Measurements from ENCODE around the gene ZWILCH.

The ZWILCH gene

DNA sequence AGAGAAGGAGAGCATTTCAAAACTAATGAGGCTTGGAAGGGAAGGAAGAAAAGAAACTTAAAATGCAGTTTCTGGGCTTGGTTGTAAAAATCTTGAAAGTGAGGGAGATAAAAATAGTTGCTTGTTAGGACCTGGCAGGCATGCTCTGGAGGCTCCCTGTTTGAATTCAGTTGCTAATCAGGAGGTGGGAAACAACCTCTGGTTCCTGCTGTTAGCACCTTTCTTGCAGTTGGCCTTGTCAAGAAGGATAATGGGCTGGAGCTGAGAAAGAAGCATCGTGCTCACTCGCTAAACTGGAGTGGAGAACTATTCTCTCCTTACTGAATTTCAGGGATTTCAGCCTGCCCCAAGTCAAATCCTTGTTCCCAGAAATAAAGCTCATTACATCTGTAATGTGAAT, 31.0 kb upstream of the ZWILCH start:
- Histone ChIP-seq H3K4me3 (ENCODE audit: low read depth, low read length) (0 out of 2 replicates have a peak overlapping the region, but pooled peaks have one; percentile 28), H3K9ac (ENCODE audit: low read depth, low read length) (no peak overlapping the region), H3K27ac (ENCODE audit: low read depth, low read length) (peak overlapping the region; percentile 87), H3K4me1 (ENCODE audit: control insufficient read depth, insufficient read depth, low read length) (peaks cover 70% of the 10 kb centered on the region), H3K27me3 (ENCODE audit: control insufficient read depth, insufficient read depth, low read length) (no peaks in the 10 kb centered on the region), H3K36me3 (ENCODE audit: control insufficient read depth, insufficient read depth, low read length) (no peaks in the 10 kb centered on the region), H3K9me3 (ENCODE audit: control insufficient read depth, insufficient read depth, low read length) (no peaks in the 10 kb centered on the region)

- peaks cover 68% of the 10 kb centered on the region for H3K4me1 ChIP-seq (ENCODE audit: control insufficient read depth, insufficient read depth, low read length)
Measured at GRCh38 chr15:66474963-66475362, 30.2 kb upstream of the ZWILCH start.

DNA sequence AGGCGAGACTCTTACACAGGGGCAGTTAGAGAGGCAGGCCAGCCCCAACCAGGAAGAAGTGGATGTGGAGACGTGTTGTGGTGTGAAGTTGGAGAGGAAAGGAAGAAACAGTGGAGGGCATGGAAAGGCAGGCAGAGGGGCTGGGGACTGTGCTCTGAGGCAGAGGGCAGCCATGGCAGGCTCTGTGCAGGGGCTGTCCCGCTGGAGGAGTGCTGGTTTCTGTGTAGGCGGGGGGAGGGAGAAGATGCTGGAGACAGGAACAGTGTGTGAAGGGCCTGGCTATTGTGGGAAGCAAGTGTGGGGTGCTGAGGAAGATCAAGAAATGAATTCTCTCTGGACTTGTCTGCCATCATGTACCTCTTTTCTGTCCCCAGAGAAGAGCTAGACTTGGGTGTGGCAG, 28.6 kb upstream of the ZWILCH start:
- H3K9ac ChIP-seq (ENCODE audit: low read depth, low read length) = no peak overlapping the region
- H3K36me3 ChIP-seq (ENCODE audit: control insufficient read depth, insufficient read depth, low read length) = peaks cover 4% of the 10 kb centered on the region
- H3K27me3 ChIP-seq (ENCODE audit: control insufficient read depth, insufficient read depth, low read length) = no peaks in the 10 kb centered on the region
- H3K4me1 ChIP-seq (ENCODE audit: control insufficient read depth, insufficient read depth, low read length) = peaks cover 53% of the 10 kb centered on the region
- no peak overlapping the region for H3K4me3 ChIP-seq (ENCODE audit: low read depth, low read length)
- H3K27ac ChIP-seq (ENCODE audit: low read depth, low read length) = no peak overlapping the region
- no peaks in the 10 kb centered on the region for H3K9me3 ChIP-seq (ENCODE audit: control insufficient read depth, insufficient read depth, low read length)

More at GRCh38 chr15:66474963-66475362, 30.2 kb upstream of the ZWILCH start:
- peak overlapping the region; percentile 32 for H3K27ac ChIP-seq (ENCODE audit: low read depth, low read length)
- no peaks in the 10 kb centered on the region for H3K36me3 ChIP-seq (ENCODE audit: control insufficient read depth, insufficient read depth, low read length)
- no peak overlapping the region for H3K9ac ChIP-seq (ENCODE audit: low read depth, low read length)
- H3K27me3 ChIP-seq (ENCODE audit: control insufficient read depth, insufficient read depth, low read length) = no peaks in the 10 kb centered on the region
- no peaks in the 10 kb centered on the region for H3K9me3 ChIP-seq (ENCODE audit: control insufficient read depth, insufficient read depth, low read length)
- H3K4me3 ChIP-seq (ENCODE audit: low read depth, low read length) = no peak overlapping the region

DNA sequence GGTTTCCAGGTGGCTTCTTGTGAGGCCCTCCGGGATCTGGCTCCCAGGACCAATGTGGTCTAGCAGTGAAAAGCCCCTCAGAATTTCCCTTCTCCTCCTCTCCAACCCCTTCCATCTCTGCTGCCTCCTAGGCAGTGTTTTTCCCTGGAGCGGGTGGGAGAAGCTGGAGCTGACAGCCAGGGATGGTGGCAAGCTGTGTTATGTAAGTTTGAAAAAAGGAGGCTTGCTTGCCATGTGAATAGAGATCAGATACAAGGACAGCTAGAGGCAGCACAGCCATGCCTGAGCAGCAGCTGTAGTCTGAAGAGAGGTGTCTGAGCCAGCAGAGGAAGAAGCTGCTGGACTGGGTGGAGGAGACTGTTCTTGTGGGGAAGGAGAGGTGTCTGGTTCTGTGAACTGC, 28.1 kb upstream of the ZWILCH start:
- peaks cover 51% of the 10 kb centered on the region for H3K4me1 ChIP-seq (ENCODE audit: control insufficient read depth, insufficient read depth, low read length)
- H3K27ac ChIP-seq (ENCODE audit: low read depth, low read length) = no peak overlapping the region
- peaks cover 9% of the 10 kb centered on the region for H3K36me3 ChIP-seq (ENCODE audit: control insufficient read depth, insufficient read depth, low read length)
- H3K9ac ChIP-seq (ENCODE audit: low read depth, low read length) = no peak overlapping the region
- no peaks in the 10 kb centered on the region for H3K27me3 ChIP-seq (ENCODE audit: control insufficient read depth, insufficient read depth, low read length)
- no peaks in the 10 kb centered on the region for H3K9me3 ChIP-seq (ENCODE audit: control insufficient read depth, insufficient read depth, low read length)
- H3K4me3 ChIP-seq (ENCODE audit: low read depth, low read length) = no peak overlapping the region

- no peak overlapping the region for H3K4me3 ChIP-seq (ENCODE audit: low read depth, low read length)
- H3K4me1 ChIP-seq (ENCODE audit: control insufficient read depth, insufficient read depth, low read length) = peaks cover 20% of the 10 kb centered on the region
- H3K9ac ChIP-seq (ENCODE audit: low read depth, low read length) = no peak overlapping the region
- no peaks in the 10 kb centered on the region for H3K27me3 ChIP-seq (ENCODE audit: control insufficient read depth, insufficient read depth, low read length)
- H3K36me3 ChIP-seq (ENCODE audit: control insufficient read depth, insufficient read depth, low read length) = peaks cover 27% of the 10 kb centered on the region
- H3K9me3 ChIP-seq (ENCODE audit: control insufficient read depth, insufficient read depth, low read length) = no peaks in the 10 kb centered on the region
- no peak overlapping the region for H3K27ac ChIP-seq (ENCODE audit: low read depth, low read length)
Measured at GRCh38 chr15:66480267-66480666, 24.9 kb upstream of the ZWILCH start.

DNA sequence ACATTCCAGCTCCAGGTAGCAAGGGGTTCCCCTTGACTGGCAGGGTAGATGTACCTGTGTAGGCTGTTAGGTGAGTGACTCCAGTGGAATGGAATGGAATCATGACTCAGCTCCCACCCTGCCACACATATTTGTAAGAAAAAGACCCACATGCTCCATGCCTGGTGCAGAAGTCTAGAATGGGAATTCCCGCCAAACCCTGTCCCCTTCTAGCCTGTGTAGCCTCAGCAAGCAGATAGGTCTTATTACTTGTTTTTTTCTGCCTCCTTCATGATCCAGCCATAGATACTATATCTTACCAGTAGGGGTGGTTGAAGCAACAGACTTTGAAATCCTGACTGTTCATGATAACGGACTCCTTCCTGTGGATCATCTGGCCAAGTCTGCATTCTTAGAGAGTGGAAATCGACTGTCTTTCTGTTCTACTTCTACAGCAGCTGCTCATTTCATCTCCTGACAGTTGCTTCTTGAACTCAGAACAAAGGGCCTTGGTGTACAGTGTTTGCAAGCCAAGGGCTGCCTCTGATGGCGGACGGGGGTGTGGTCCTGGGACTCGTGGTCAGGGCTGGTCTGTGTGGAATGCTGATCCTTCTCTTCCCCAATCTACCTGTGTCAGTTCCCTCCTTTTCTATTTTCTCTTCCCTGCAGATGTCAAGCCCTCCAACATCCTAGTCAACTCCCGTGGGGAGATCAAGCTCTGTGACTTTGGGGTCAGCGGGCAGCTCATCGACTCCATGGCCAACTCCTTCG, 23.8 kb upstream of the ZWILCH start:
- no peak overlapping the region for H3K9ac ChIP-seq (ENCODE audit: low read depth, low read length)
- no peaks in the 10 kb centered on the region for H3K27me3 ChIP-seq (ENCODE audit: control insufficient read depth, insufficient read depth, low read length)
- H3K9me3 ChIP-seq (ENCODE audit: control insufficient read depth, insufficient read depth, low read length) = no peaks in the 10 kb centered on the region
- peaks cover 10% of the 10 kb centered on the region for H3K4me1 ChIP-seq (ENCODE audit: control insufficient read depth, insufficient read depth, low read length)
- H3K4me3 ChIP-seq (ENCODE audit: low read depth, low read length) = no peak overlapping the region
- peaks cover 34% of the 10 kb centered on the region for H3K36me3 ChIP-seq (ENCODE audit: control insufficient read depth, insufficient read depth, low read length)
- H3K27ac ChIP-seq (ENCODE audit: low read depth, low read length) = no peak overlapping the region

GRCh38 chr15:66482539-66482938, 22.6 kb upstream of the ZWILCH start:
- no peaks in the 10 kb centered on the region for H3K27me3 ChIP-seq (ENCODE audit: control insufficient read depth, insufficient read depth, low read length)
- H3K4me1 ChIP-seq (ENCODE audit: control insufficient read depth, insufficient read depth, low read length) = no peaks in the 10 kb centered on the region
- peaks cover 45% of the 10 kb centered on the region for H3K36me3 ChIP-seq (ENCODE audit: control insufficient read depth, insufficient read depth, low read length)
- no peak overlapping the region for H3K4me3 ChIP-seq (ENCODE audit: low read depth, low read length)
- no peak overlapping the region for H3K9ac ChIP-seq (ENCODE audit: low read depth, low read length)
- no peak overlapping the region for H3K27ac ChIP-seq (ENCODE audit: low read depth, low read length)
- H3K9me3 ChIP-seq (ENCODE audit: control insufficient read depth, insufficient read depth, low read length) = no peaks in the 10 kb centered on the region

GRCh38 chr15:66483131-66483566, 22.0 kb upstream of the ZWILCH start:
- Histone ChIP-seq H3K27me3 (ENCODE audit: control insufficient read depth, insufficient read depth, low read length) (no peaks in the 10 kb centered on the region), H3K4me1 (ENCODE audit: control insufficient read depth, insufficient read depth, low read length) (no peaks in the 10 kb centered on the region), H3K36me3 (ENCODE audit: control insufficient read depth, insufficient read depth, low read length) (peaks cover 51% of the 10 kb centered on the region), H3K27ac (ENCODE audit: low read depth, low read length) (no peak overlapping the region), H3K9ac (ENCODE audit: low read depth, low read length) (no peak overlapping the region), H3K4me3 (ENCODE audit: low read depth, low read length) (no peak overlapping the region), H3K9me3 (ENCODE audit: control insufficient read depth, insufficient read depth, low read length) (no peaks in the 10 kb centered on the region)

DNA sequence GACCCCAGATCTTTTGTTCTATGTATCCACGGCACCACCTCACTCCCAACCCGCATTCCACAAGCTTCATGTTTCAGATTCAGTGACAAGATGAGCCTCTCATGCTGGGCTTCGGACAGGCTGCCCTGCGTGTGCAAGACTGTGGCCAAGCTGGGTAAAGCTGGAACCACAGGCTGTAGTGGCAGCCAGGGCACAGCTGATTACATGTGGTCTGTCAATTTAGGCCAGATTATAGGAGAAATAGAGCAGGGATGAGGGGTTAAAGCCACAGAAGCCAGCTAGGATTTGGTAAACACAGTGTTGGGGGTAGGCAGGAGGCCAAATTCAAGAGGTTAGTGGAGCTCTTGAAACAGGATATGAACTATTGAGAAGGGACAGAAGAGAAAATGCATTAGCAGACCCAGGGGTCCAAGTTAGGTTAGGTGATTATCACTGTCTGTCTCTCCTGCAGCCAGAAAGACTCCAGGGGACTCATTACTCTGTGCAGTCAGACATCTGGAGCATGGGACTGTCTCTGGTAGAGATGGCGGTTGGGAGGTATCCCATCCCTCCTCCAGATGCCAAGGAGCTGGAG, 20.5 kb upstream of the ZWILCH start:
- H3K9ac ChIP-seq (ENCODE audit: low read depth, low read length) = no peak overlapping the region
- H3K4me3 ChIP-seq (ENCODE audit: low read depth, low read length) = no peak overlapping the region
- H3K36me3 ChIP-seq (ENCODE audit: control insufficient read depth, insufficient read depth, low read length) = peaks cover 66% of the 10 kb centered on the region
- no peak overlapping the region for H3K27ac ChIP-seq (ENCODE audit: low read depth, low read length)
- H3K27me3 ChIP-seq (ENCODE audit: control insufficient read depth, insufficient read depth, low read length) = no peaks in the 10 kb centered on the region
- H3K9me3 ChIP-seq (ENCODE audit: control insufficient read depth, insufficient read depth, low read length) = no peaks in the 10 kb centered on the region
- H3K4me1 ChIP-seq (ENCODE audit: control insufficient read depth, insufficient read depth, low read length) = no peaks in the 10 kb centered on the region

GRCh38 chr15:66486887-66487286, 18.2 kb upstream of the ZWILCH start:
- no peaks in the 10 kb centered on the region for H3K9me3 ChIP-seq (ENCODE audit: control insufficient read depth, insufficient read depth, low read length)
- no peak overlapping the region for H3K4me3 ChIP-seq (ENCODE audit: low read depth, low read length)
- no peak overlapping the region for H3K27ac ChIP-seq (ENCODE audit: low read depth, low read length)
- H3K4me1 ChIP-seq (ENCODE audit: control insufficient read depth, insufficient read depth, low read length) = no peaks in the 10 kb centered on the region
- H3K27me3 ChIP-seq (ENCODE audit: control insufficient read depth, insufficient read depth, low read length) = no peaks in the 10 kb centered on the region
- no peak overlapping the region for H3K9ac ChIP-seq (ENCODE audit: low read depth, low read length)
- peaks cover 80% of the 10 kb centered on the region for H3K36me3 ChIP-seq (ENCODE audit: control insufficient read depth, insufficient read depth, low read length)

DNA sequence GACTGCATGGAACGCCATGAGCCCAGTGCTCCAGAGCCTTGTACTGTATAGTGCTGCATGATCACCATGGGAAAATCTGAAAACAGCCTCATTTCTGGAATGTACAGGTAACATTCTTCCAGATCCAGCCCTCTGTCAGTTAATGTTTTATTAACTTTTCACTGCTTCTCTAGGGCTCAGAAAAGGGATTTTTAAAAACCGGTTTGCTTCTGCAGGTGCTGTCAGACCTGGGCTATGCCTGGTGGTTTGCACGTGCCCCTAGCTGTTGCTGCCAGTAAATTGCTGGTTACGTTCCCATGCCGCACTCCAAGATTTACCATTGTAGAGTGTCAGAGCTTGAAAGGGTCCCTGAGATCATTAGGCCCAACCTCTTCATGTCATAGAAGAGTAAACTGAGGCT, 16.6 kb upstream of the ZWILCH start:
- Histone ChIP-seq H3K4me1 (ENCODE audit: control insufficient read depth, insufficient read depth, low read length) (no peaks in the 10 kb centered on the region), H3K27ac (ENCODE audit: low read depth, low read length) (no peak overlapping the region), H3K9me3 (ENCODE audit: control insufficient read depth, insufficient read depth, low read length) (no peaks in the 10 kb centered on the region), H3K4me3 (ENCODE audit: low read depth, low read length) (no peak overlapping the region), H3K9ac (ENCODE audit: low read depth, low read length) (no peak overlapping the region), H3K27me3 (ENCODE audit: control insufficient read depth, insufficient read depth, low read length) (no peaks in the 10 kb centered on the region), H3K36me3 (ENCODE audit: control insufficient read depth, insufficient read depth, low read length) (peaks cover 85% of the 10 kb centered on the region)
